Activated T-helper 2 cell treated with anti-CD3 and anti-CD28 coated beads, Interferon-gamma antibody, Interleukin-2, Interleukin-4, amounts not matched to agents 10 μg/mL and 5 μg/mL and 100 μg/mL, durations not matched to agents 14 hours and 24 hours and 36 hours (primary cell): Measurements from ENCODE around the gene DNAH9. TPM values are rescaled to one million over a fixed set of nuclear protein-coding genes. Genes with fewer than 3 reads are reported as not detected.

ENCODE experiments used
- DNase-seq: peaks from one replicate; pipeline ENCODE4 v3.0.0; 2021; ENCODE audit warnings: low spot score
- H3K27ac Mint-ChIP-seq: one replicate; pipeline ENCODE4 v1.8.0; 2021; ENCODE audit warnings: mixed read lengths
- H3K27me3 Mint-ChIP-seq: one replicate; pipeline ENCODE4 v1.8.0; 2021; ENCODE audit warnings: low read depth, mixed read lengths
- H3K36me3 Mint-ChIP-seq: one replicate; pipeline ENCODE4 v1.8.0; 2021; ENCODE audit warnings: low read depth, mixed read lengths
- H3K4me1 Mint-ChIP-seq: one replicate; pipeline ENCODE4 v1.8.0; 2021; ENCODE audit warnings: low read depth, mixed read lengths
- H3K4me3 Mint-ChIP-seq: one replicate; pipeline ENCODE4 v1.8.0; 2021; ENCODE audit warnings: low read depth, mild to moderate bottlenecking, moderate library complexity, mixed read lengths
- H3K9me3 Mint-ChIP-seq: one replicate; pipeline ENCODE4 v1.8.0; 2021; ENCODE audit warnings: mixed read lengths
- intact Hi-C: fragments of 100-400 bp; cut with micrococcal nuclease; formaldehyde crosslinking; loops from one replicate; pipeline ENCODE4 v1.15.1; 2023
- total RNA-seq: library from RNA; stranded (reverse); gene quantifications from 2 replicates; pipeline ENCODE4 v1.2.3, GENCODE V29; 2022

DNAH9 gene
- total RNA-seq, 1 donor from 2014 or later: not detected

DNA sequence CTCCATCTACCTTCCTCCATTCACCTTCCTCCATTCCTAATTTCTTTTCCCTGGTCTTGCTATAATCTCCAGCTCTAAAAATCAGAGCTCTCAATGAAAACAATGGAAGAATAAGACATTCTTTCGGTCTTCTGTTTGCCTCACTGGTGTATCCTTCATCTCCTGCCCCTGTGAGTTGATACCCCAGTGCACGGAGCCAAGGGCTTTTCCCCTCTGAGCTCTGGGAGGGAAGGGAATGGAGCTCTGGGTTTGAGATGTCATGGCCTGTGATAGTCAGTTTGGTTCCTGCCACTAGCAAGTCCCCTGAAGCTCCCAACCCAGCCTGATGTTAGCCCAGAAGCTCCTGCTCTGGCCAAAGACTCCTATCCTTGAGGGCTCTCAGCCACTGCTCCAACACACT, 36.6 kb upstream of the DNAH9 start:
- Mint-ChIP-seq H3K27ac (no peak overlapping the region), H3K9me3 (peaks cover 19% of the 10 kb centered on the region), H3K27me3 (no peaks in the 10 kb centered on the region), H3K4me1 (no peaks in the 10 kb centered on the region), H3K4me3 (no peak overlapping the region), H3K36me3 (no peaks in the 10 kb centered on the region)
- DNase-seq: no peak
- intact Hi-C loops: no loop called here

- intact Hi-C loops: no loop called here
- DNase-seq: no peak
- Mint-ChIP-seq H3K27ac (no peak overlapping the region), H3K4me3 (no peak overlapping the region), H3K27me3 (no peaks in the 10 kb centered on the region), H3K36me3 (no peaks in the 10 kb centered on the region), H3K9me3 (peaks cover 29% of the 10 kb centered on the region), H3K4me1 (no peaks in the 10 kb centered on the region)
Measured at GRCh38 chr17:11564589-11565380, 33.5 kb upstream of the DNAH9 start.

- Mint-ChIP-seq H3K27ac (no peak overlapping the region), H3K27me3 (no peaks in the 10 kb centered on the region)
Measured at GRCh38 chr17:11565591-11565990, 32.7 kb upstream of the DNAH9 start.

DNA sequence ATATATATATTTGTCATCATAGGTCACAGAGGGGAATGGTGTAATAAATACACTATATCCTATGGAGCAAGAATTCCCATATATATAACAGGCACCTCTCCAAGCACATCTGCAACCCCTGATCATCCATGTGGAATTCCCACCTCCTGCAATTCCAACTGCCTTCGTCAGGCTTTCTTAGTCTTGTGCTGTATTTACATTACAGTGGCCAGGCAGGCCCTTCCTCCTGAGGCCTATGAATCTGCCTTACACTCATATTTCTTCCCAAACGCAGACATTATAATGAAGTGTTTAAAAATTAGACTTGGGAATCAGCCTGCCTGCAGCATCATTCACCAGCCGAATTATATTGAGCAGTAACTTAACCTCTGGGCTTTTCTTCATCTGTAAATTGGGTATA, 19.3 kb upstream of the DNAH9 start:
- peaks cover 16% of the 10 kb centered on the region for H3K9me3 Mint-ChIP-seq
- no peaks in the 10 kb centered on the region for H3K27me3 Mint-ChIP-seq
- H3K4me1 Mint-ChIP-seq: no peaks in the 10 kb centered on the region
- intact Hi-C loops: no loop called here
- no peak overlapping the region for H3K27ac Mint-ChIP-seq
- no peak overlapping the region for H3K4me3 Mint-ChIP-seq
- DNase-seq: no peak
- H3K36me3 Mint-ChIP-seq: no peaks in the 10 kb centered on the region

More at GRCh38 chr17:11565591-11565990, 32.7 kb upstream of the DNAH9 start:
- peaks cover 33% of the 10 kb centered on the region for H3K9me3 Mint-ChIP-seq
- H3K4me3 Mint-ChIP-seq: no peak overlapping the region
- intact Hi-C loops: no loop called here
- H3K4me1 Mint-ChIP-seq: no peaks in the 10 kb centered on the region
- DNase-seq: no peak
- no peaks in the 10 kb centered on the region for H3K36me3 Mint-ChIP-seq

GRCh38 chr17:11580677-11581076, 17.6 kb upstream of the DNAH9 start:
- Mint-ChIP-seq H3K4me1 (no peaks in the 10 kb centered on the region), H3K4me3 (no peak overlapping the region), H3K27ac (no peak overlapping the region), H3K27me3 (no peaks in the 10 kb centered on the region), H3K9me3 (peaks cover 19% of the 10 kb centered on the region), H3K36me3 (no peaks in the 10 kb centered on the region)
- DNase-seq: no peak
- intact Hi-C loops: no loop called here

- intact Hi-C loops: no loop called here
- H3K9me3 Mint-ChIP-seq: peaks cover 24% of the 10 kb centered on the region
- no peaks in the 10 kb centered on the region for H3K4me1 Mint-ChIP-seq
- no peak for DNase-seq
- no peaks in the 10 kb centered on the region for H3K27me3 Mint-ChIP-seq
- no peak overlapping the region for H3K4me3 Mint-ChIP-seq
- no peak overlapping the region for H3K27ac Mint-ChIP-seq
- H3K36me3 Mint-ChIP-seq: no peaks in the 10 kb centered on the region
Measured at GRCh38 chr17:11582217-11582616, 16.1 kb upstream of the DNAH9 start.

- no peak overlapping the region for H3K27ac Mint-ChIP-seq
- no peaks in the 10 kb centered on the region for H3K36me3 Mint-ChIP-seq
- no peak for DNase-seq
- no peaks in the 10 kb centered on the region for H3K4me1 Mint-ChIP-seq
- intact Hi-C loops: no loop called here
- H3K27me3 Mint-ChIP-seq: no peaks in the 10 kb centered on the region
- peaks cover 25% of the 10 kb centered on the region for H3K9me3 Mint-ChIP-seq
- no peak overlapping the region for H3K4me3 Mint-ChIP-seq
Measured at GRCh38 chr17:11583306-11583992, 14.8 kb upstream of the DNAH9 start.

DNA sequence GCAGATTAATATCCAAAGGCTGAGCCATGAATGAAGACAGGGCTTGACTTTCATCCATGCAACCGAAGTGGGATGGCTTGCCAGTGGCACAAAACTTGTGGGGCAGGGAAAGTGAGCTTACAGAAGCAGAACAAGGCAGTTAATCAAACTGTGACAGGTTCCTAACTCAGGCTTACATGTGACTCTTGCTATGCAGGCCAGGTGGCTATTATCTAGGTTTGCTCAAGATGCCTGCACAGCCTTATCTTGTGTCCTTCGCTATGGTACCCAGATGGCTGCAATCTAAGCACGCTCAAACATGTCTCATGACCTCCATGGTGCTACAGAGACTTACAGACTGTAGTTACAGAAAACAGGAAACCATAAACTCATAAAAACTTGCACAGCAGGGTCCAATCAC, 8.6 kb upstream of the DNAH9 start:
- peaks cover 39% of the 10 kb centered on the region for H3K9me3 Mint-ChIP-seq
- H3K27ac Mint-ChIP-seq: no peak overlapping the region
- H3K36me3 Mint-ChIP-seq: no peaks in the 10 kb centered on the region
- no peaks in the 10 kb centered on the region for H3K27me3 Mint-ChIP-seq
- H3K4me1 Mint-ChIP-seq: no peaks in the 10 kb centered on the region
- H3K4me3 Mint-ChIP-seq: no peak overlapping the region
- intact Hi-C loops: no loop called here
- no peak for DNase-seq

GRCh38 chr17:11601661-11602060, 3.4 kb downstream of the DNAH9 start:
- Mint-ChIP-seq H3K27ac (no peak overlapping the region), H3K4me3 (no peak overlapping the region), H3K36me3 (no peaks in the 10 kb centered on the region), H3K9me3 (peaks cover 7% of the 10 kb centered on the region), H3K4me1 (no peaks in the 10 kb centered on the region), H3K27me3 (peaks cover 6% of the 10 kb centered on the region)
- intact Hi-C loops: no loop called here
- DNase-seq: no peak

DNA sequence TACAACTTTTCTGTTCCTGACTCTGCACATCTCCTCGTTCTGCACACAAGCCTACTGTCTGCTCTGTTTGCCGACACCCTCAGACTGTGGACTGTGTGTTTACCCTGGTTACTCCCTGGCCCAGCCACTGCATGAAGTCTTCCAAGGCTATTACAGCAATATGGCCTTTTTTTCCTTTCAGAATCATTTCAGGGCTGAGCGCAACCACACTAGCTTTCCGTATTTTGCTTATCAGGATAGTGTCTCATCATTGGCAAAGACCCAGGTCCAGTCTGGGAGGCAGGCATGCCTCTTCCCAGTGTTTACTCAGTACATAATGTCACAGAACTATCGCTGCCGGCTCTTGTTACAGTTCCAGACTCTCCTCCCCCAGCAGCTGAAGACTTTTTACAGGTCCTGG, 10.1 kb downstream of the DNAH9 start:
- Mint-ChIP-seq H3K36me3 (no peaks in the 10 kb centered on the region), H3K27ac (no peak overlapping the region), H3K9me3 (peaks cover 20% of the 10 kb centered on the region), H3K27me3 (no peaks in the 10 kb centered on the region), H3K4me3 (no peak overlapping the region), H3K4me1 (no peaks in the 10 kb centered on the region)
- intact Hi-C loops: no loop called here
- no peak for DNase-seq

GRCh38 chr17:11610999-11611566, 12.8 kb downstream of the DNAH9 start:
- Mint-ChIP-seq H3K27ac (no peak overlapping the region), H3K27me3 (no peaks in the 10 kb centered on the region), H3K9me3 (peaks cover 21% of the 10 kb centered on the region), H3K4me1 (no peaks in the 10 kb centered on the region), H3K4me3 (no peak overlapping the region), H3K36me3 (no peaks in the 10 kb centered on the region)
- no peak for DNase-seq
- intact Hi-C loops: no loop called here

DNA sequence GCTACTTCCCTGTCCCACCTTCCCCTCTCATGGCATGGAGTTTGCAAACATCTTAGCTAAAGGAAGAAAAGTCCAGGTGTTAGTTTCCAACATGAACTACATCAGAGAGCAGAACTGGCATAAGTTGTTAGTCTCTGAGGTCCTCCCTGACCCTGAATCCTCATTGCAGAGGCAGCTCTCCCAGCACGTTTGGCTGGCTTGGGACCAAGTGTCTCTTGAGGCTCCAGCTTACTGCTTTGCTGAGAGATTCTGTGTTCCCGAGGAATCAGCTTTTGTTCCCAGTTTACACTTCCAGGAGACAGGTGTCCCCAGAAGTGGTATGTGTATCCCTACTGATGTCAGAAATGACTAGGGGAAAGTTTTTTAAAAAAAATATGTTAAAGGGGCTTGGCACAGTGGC, 14.7 kb downstream of the DNAH9 start:
- intact Hi-C loops: no loop called here

GRCh38 chr17:11618861-11619566, 20.7 kb downstream of the DNAH9 start:
- Mint-ChIP-seq H3K27ac (no peak overlapping the region), H3K9me3 (peaks cover 22% of the 10 kb centered on the region), H3K27me3 (no peaks in the 10 kb centered on the region), H3K4me1 (no peaks in the 10 kb centered on the region), H3K4me3 (no peak overlapping the region), H3K36me3 (no peaks in the 10 kb centered on the region)
- intact Hi-C loops: no loop called here
- no peak for DNase-seq

More for the DNA sequence above, 14.7 kb downstream of the DNAH9 start:
- H3K9me3 Mint-ChIP-seq: peaks cover 24% of the 10 kb centered on the region
- H3K36me3 Mint-ChIP-seq: no peaks in the 10 kb centered on the region
- no peak overlapping the region for H3K4me3 Mint-ChIP-seq
- H3K27ac Mint-ChIP-seq: no peak overlapping the region
- DNase-seq: no peak
- no peaks in the 10 kb centered on the region for H3K4me1 Mint-ChIP-seq
- no peaks in the 10 kb centered on the region for H3K27me3 Mint-ChIP-seq
